ENCODE measurements around the gene GIPC3.
"Not testable (repeated sequence)": the region's sequence is repeated elsewhere in the genome, so short reads cannot be mapped to it uniquely, and the experiment has no call there.

GIPC3 gene

GRCh38 chr19:3618811-3619630 lies 33.7 kb downstream of the GIPC3 start:
- no peak for DNase-seq

DNA sequence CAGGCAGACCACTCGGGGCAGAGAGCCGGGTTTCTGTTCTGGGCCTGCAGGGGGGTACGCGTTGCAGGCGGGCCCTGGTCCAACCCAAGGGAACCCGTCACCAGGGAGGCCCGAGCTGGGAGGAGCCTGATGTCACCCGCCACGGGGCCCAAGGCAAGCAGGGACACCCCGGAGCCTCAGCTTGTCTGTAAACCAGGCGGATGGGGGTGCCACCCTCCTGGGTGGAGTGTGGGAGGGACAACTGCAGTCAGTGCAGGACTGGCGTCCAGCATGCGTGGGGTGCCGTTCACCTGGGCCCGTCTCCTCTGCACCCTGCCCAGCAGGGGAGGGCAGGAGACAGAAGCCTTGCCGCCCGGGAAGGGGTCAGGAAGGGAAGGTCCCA lies 34.3 kb downstream of the GIPC3 start:
- no peak for DNase-seq

- DNase-seq: no peak
Observed at GRCh38 chr19:3620145-3620816, 35.0 kb downstream of the GIPC3 start.

DNA sequence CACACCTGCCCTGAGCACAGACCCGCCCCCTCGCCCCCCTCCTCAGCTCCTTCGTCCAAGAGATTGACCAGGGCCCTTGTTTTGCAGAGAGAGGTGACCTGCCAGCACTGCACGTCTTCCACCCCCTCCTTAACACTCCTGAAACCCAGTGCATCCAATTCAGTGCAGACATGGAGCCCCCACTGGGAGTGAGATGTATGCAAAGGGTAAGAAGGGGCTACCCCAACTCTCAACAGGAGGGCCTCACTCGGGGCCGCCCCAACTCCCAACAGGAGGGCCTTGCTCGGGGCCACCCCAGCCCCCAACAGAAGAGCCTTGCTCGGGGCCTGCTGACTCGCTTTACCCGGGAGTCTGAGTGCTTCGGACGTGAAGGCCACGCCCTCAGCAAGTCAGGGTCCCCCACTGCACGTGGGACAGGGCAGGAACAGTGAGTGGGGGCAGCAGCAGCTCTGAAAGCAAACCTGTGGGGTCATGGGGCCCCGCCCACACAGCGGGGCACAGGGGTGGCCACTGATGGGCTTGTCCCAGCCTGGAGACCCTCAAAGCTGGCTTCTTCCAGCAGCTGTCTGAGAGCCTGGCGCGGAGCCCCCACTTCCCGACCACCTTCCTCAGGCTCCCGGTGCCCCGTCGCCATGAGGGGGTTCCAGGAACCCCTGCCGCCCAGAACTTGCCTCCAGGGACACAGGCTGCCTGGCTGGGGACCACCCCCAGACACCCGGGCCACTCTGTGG lies 35.7 kb downstream of the GIPC3 start:
- no peak for DNase-seq

GRCh38 chr19:3621689-3622088 lies 36.4 kb downstream of the GIPC3 start:
- DNase-seq: no peak

- no peak for DNase-seq
Observed at GRCh38 chr19:3622224-3622623, 36.9 kb downstream of the GIPC3 start.

DNA sequence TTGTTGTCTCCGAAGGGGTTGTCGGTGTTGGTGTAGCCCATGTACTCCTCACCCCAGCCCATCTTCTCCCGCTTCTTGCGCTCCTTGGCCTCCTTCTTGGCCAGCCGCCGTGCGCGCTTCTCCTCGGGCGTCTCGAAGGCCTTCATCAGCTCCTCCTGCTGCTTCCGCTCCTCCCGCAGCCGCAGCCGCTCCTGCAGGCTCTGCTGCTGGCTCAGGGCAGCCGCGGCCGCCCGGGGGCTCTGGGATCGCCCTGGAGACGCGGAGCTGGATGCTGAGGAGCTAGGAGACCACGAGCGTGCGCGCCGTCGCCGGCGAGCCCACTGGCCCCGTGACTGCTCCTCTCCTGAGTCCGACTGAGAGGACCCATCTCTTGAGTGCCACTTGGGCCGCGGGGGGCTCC lies 38.4 kb downstream of the GIPC3 start:
- DNase-seq: no peak

DNA sequence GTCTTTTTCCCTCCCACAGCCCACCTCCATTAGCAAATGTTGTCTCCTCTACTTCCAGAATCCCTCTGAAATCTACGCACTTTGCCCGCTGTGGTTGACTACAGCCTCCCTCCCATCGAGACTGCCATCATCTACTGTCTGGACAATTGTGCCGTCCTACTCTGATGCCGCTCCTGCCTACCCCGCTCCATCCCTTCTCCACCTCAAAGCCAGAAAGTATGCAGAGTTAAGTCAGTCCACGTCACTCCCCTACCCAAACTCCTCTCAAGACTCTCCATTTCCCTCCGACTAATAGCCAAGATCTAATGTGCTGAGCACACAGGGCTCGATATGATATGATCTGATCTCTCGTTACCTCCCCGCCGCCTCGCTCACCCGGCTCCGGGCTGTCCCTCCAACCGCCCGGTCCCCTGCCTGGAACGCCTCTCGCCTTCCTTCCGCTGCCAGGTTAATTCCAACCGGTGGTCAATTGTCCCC lies 40.8 kb downstream of the GIPC3 start:
- no peak for DNase-seq

GRCh38 chr19:3626473-3627350 lies 41.4 kb downstream of the GIPC3 start, which contains the start of gene CACTIN:
TSS of gene CACTIN (minus strand) at chr19:3626790. CDS start at chr19:3626762, 28 bp downstream.
- peak; percentile 95 to 98 (median 96) for DNase-seq

- no peak for DNase-seq
Observed at GRCh38 chr19:3627351-3627723, 42.1 kb downstream of the GIPC3 start.

- DNase-seq: not testable (repeated sequence)
Observed at GRCh38 chr19:3628766-3629165, 43.5 kb downstream of the GIPC3 start.

DNA sequence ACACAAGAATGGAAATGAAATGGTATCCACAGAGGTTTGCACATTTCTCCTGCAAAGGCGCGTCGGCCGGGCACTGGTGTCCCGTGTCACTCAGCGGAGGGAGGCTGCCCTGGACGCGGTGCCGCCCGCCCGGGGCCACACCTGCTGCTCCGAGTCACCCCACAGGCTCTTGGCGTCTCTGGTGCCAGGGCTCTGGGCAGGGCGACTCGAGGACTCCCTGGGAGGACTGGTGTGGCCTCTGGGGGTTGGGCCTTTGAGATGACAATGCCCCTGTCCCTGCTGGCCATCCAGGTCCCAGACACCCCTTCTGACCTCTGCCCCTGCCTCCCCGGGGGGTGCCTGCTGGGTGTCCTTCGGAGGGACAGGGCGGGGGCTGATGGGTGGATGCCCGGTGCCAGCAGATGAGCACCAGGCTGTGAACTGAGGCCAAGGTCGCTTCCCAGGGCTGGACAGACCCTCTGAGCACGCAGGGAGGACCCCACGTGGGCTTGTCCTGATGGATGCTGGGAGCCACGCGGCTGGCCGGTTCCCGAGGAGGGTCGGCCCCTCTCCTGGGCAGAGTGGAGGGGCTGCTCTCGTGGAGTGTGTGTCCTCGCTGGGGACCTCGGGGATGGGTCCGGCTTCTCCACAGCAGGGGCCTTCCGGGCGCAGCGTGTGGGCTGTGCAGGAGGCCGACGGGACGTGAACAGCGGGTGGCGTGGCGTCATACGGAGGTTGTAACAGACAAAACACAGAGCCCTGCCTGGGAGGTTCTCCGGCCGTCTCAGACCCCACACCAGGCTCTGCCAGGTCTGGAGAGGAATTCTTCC lies 46.0 kb downstream of the GIPC3 start:
- DNase-seq: no peak

DNA sequence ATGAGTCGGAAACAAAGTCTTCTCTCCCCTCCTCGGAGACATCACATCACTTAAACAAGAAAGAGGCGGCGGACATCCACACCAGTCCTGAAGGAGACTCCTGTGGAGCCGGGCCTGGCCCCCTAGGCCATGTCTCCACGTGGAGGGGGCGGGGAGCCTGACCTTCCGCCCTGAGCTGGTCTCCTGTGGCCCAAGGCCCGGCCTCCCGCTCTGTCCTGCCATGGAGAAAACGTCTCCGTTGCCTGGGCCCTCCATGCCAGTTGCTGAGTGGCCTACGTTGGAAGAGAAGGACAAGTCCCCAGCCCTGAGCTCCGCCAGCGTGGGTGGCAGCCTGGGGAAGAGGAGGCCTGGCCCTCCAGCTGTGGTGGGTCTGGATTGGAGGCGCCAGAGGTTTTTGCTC lies 46.8 kb downstream of the GIPC3 start:
- DNase-seq: no peak

DNA sequence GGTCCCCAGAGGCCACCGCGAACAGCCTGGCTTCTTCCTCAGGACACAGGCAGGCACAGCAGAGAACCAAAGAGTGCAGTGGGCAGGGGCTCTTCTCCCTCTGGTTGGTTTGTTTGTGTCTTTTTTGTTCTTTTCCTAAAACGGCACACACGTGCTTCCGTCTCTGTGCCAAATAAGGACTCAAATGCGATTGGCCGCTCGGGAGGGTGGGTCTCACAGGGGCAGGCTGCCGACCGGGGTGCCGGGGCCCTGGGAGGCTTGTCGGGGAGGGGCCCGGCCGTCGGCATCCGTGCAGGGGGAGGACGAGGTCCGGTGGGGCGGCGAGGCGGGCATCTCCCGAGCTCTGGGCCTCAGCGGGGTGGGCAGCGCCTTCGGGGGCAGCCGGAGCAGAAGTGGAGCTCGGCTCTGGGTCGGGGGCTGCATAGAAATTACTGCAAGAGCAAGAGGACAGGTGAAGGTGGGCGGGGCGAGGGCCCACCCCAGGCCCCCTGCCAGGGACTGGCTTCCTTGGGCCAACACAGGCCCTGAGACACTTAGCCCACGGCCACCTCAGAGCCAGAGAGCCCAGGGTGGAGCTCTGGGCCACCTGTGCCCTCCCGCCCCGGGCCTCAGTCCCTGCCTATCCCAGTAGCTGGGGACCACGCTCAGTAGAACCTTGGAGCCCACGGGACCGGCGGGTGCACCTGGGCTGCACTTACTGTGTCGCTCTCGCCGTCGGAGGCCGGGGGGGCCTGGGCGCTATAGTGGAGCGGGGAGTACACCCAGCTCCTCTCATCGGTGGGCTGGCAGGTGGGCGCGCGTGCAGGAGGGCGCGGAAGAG lies 47.7 kb downstream of the GIPC3 start:
- no peak for DNase-seq

DNA sequence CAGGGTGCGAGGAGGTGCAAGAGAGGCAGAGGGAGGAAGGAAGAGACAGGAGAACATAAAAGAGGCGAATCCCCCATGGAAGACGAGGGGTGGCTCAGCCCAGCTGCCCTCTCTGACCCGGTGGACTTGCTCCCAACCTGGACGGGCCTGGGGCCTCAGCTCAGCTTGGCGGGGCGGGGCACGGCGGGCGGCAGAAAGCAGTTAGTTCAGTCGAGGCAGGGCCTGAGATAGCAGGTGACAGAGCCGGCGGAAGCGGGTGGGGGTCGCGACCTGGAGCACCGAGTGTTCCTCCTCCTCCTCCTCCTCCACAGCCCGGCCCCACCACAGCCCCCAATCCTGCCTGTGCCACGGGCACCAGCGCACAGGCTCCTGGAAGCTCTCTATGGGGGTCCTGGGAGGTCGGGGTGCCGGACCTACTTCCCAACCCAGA lies 48.3 kb downstream of the GIPC3 start:
- DNase-seq: no peak

- no peak for DNase-seq
Observed at GRCh38 chr19:3634496-3635045, 49.3 kb downstream of the GIPC3 start.

DNA sequence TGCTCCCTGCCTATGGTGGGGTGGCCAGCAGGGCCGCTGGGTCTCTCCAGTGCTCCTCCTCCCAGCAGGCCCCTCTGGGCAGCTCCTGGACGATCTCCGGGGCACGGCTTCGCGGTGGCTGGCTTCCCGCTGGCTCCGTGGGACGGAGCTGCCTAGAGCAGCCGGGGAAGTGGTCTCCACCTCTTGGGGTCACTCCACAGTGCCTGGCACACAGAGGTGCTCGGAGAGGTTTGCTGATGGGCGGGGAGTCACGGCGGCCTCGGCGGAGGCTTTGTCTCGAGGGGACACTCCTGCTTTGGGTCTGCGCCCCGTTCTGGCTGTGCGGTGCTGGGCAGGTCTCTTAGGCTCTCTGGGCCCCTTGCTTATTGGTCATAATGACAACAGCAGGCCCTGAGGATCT lies 51.2 kb downstream of the GIPC3 start:
- no peak for DNase-seq

GRCh38 chr19:3636962-3637361 lies 51.7 kb downstream of the GIPC3 start:
- DNase-seq: no peak

DNA sequence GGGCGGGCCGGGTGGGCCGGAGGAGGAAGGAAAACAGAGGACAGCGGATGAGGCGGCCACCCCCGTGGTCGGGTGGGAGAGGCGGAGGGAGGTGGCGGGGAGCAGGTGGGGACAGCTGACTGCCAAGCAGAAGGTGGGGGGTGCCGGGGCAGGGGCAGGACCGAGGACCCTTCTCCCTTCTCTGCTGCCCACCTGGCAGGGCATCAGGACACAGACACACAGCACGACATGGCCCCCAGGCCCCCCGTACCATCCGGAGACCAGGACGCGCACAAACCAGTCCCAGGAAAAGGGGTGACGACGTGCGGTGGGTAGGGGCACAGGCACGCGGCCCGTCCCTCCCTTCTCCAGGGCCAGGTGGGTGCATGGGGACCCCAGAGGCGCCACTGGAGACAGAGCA lies 52.3 kb downstream of the GIPC3 start:
- no peak for DNase-seq
